ENCODE results near the gene DYNLRB2.

- TF ChIP-seq CTCF (conservative IDR thresholded peaks at IDR 0.05; ENCODE audit: low read length), result no peak
- TF ChIP-seq EZH2phosphoT487 (IDR thresholded peaks at IDR 0.05; ENCODE audit: borderline replicate concordance, low read depth, low read length), result no peak
Observed at GRCh38 chr16:80547145-80547544, 6.4 kb downstream of the DYNLRB2 start.

Measured in OCI-LY7 (cell line).